Activated CD8-positive, alpha-beta memory T cell treated with anti-CD3 and anti-CD28 coated beads, Interleukin-2, amount 50 U/mL, for 1 hour (primary cell): ENCODE measurements around the gene ADGRV1.
"Not testable (repeated sequence)": the region's sequence is repeated elsewhere in the genome, so short reads cannot be mapped to it uniquely, and the experiment has no call there.

Source experiments
- DNase-seq: peaks from one replicate; pipeline ENCODE4 v3.0.0-alpha.2; 2020; ENCODE audit errors: extremely low read depth

The ADGRV1 gene

GRCh38 chr5:90549729-90550275 lies 8.8 kb upstream of the ADGRV1 start:
- no peak for DNase-seq

DNA sequence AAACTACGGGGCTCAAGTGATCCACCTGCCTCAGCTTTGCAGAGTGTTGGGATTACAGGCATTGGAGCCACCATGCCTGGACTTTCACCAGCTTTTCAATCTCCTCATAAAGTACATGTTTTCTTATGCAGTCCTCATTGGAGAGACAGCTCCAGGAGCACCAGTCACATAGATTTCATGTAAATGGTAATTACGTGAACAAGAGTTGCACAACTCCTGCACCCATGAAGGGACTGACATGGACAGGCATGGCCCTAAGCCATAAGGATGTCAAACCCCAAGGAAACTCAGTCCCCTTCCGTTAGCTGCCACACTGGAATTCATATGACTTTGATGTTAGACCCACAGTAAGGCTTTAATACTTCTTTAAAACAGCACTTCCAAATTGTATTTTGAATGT lies 7.6 kb upstream of the ADGRV1 start:
- DNase-seq: no peak

DNA sequence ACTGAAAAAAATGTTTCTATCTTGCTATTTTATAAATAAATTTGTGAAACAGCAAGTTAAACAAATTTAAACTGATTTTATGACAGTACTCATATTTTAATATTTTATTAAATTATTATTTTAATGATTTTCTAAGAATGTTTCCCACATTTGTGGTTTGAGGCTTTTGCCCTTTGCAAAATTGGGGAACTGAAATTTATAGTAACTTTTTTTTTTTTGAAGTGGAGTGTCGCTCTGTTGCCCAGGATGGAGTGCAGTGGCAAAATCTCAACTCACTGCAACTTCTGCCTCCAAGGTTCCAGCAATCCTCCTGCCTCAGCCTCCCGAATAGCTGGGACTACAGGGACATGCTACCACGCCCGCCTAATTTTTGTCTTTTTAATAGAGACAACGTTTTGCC lies 7.2 kb upstream of the ADGRV1 start:
- DNase-seq: no peak

DNA sequence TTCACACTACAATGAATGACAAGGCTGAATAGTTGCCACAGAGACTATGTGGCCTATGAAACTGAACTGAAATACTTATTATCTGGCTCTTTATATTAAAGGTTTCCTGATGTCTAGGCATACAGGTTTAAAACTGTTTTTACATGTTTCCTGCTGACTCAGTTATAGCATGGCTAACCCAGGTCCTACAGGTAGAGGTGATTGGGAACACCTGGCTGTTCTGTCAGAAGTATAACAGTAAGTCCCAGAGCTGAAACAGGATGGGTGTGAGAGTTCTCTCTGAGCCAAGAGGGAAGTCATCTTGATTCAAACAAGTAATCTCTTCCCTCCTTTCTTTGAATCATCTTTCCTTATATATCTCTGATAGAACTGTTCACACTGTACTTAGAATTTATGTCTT lies 4.9 kb upstream of the ADGRV1 start:
- DNase-seq: no peak

GRCh38 chr5:90554358-90555006 lies 4.1 kb upstream of the ADGRV1 start:
- no peak for DNase-seq

- DNase-seq: no peak
Observed at GRCh38 chr5:90555666-90556065, 2.9 kb upstream of the ADGRV1 start.

- DNase-seq: no peak
Observed at GRCh38 chr5:90557391-90557790, 1.2 kb upstream of the ADGRV1 start.

DNA sequence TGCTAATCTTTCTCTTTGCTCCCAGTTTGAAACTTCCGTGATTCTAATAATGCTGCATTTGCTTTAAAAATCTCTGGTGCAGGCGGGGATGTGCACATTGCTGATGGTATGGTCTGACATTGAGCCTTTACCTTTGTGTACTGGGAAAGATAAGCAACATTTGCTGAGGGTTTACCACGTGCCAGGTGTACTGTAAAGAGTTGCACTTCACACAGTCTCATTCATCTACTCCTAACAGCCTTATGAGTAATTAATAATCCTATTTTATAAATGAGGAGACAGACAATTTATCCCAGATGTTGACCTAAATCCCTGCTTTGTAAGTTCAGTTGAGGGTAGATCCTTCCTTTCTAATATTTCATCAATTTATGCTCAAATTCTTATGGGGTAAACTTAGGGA lies 726 bp upstream of the ADGRV1 start:
- DNase-seq: no peak

GRCh38 chr5:90560771-90561170 lies 2.2 kb downstream of the ADGRV1 start:
- DNase-seq: no peak

GRCh38 chr5:90561766-90562165 lies 3.2 kb downstream of the ADGRV1 start:
- DNase-seq: no peak

DNA sequence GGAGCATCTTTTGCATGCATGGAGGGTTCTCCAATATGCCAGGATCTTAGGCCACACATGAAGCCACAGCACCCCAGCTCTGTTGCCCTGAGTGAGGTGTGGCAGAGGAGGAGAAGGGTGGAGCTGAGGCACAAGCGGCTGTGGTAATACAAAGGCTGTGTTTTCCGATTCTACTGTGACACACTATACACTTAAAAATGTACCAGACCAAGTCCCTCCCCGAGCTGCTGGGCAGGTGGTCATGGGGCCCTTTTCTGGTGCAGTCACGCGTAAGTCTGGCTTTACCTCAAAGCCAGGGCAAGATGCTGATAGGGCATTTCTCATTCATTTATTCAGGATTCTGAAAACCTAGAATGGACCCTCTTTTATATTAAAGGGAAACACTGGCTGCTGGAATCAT lies 3.7 kb downstream of the ADGRV1 start:
- no peak for DNase-seq

- no peak for DNase-seq
Observed at GRCh38 chr5:90563108-90563507, 4.5 kb downstream of the ADGRV1 start.

DNA sequence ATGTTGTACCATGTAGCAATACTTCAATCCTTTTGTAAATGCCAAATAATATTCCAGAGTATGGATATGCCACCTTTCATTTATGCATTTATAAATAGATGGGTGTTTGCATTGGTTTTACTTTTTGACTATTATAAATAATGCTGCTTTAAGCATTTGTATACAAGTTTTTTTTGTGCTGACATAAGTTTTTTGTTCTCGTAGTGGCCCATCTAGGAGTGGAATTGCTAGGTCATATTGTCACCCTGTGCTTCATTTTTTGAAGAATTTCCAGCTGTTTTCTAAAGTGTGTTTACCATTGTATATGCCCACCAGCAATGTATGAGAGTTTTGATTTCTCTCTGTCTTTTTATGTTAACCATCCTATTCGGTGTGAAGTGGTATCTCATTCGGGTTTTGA lies 6.9 kb downstream of the ADGRV1 start:
- no peak for DNase-seq

GRCh38 chr5:90569084-90569483 lies 10.5 kb downstream of the ADGRV1 start:
- DNase-seq: no peak

DNA sequence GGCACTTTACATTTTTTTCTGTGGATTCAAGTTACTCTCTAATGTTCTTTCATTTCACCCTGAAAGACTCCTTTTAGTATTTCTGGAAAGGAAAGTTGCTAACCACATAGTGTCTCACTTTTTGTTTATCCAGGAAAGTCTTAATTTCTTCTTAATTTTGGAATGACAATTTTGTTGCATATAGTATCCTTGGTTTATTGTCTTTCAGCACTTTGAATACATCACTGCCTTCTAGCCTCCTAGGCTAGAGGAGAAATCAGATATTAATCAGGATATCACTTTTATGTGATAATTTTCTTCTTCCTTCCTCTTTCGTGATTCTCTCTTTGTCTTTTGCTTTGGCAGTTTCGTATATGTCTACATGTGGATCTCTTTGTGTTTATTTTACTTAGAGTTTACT lies 11.4 kb downstream of the ADGRV1 start:
- no peak for DNase-seq

GRCh38 chr5:90571147-90571773 lies 12.7 kb downstream of the ADGRV1 start:
- DNase-seq: no peak

DNA sequence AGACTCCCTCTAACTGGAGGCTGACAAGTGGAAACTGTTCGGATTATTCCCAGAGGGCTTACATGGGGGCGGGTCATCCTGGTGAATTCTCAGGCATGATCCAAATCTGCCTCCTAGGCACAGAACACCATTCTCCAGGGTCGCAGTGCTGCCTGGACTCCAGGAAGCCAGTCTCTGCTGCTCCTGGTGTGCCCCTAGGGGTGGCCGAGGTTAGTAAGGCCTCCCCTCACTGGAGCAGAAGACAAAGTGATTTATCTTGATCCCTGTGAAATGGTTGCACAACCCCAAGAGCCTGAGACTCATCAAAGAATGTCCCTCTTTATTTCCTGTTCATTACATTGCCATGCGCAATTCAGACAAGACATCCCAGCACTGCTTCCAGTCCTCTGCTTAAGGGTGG lies 17.1 kb downstream of the ADGRV1 start:
- no peak for DNase-seq

- not testable (repeated sequence) for DNase-seq
Observed at GRCh38 chr5:90576566-90576965, 18.0 kb downstream of the ADGRV1 start.

- not testable (repeated sequence) for DNase-seq
Observed at GRCh38 chr5:90579905-90580304, 21.3 kb downstream of the ADGRV1 start.

DNA sequence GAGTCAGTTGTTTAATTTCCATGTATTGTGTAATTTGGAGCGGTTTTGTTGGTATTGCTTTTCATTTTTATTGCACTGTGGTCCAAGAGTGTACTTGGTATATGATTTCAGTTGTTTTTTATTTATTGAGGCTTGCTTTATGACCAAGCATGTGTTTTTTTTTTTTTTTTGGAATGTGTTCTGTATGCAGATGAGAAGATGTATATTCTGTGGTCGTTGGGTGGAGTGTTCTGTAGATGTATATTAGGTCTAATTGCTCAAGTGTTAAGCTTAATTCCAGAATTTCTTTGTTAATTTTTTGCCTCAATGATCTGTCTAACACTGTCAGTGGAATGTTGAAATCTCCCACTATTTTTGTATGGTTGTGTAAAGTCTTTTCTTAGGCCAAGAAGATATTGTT lies 23.4 kb downstream of the ADGRV1 start:
- no peak for DNase-seq

- no peak for DNase-seq
Observed at GRCh38 chr5:90585337-90585986, 26.9 kb downstream of the ADGRV1 start.

DNA sequence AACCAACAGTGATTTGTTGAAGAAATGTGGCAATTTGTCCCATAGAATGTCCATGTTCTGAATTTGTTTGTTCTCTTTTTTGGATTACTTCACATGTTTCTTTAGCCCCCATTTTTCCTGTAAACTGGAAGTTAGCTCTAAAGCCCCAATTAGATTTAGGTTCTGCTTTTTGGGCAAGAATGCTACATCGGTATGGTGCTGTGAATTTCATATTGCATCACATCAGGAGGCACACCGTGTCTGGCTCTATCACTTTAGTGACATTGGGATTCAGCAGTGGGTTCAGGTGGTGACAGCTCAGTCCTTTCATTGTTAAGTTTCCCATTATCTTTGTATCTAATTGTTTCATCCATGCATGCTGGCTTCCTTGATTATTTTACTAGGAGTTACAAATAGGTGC lies 27.9 kb downstream of the ADGRV1 start:
- no peak for DNase-seq

GRCh38 chr5:90590170-90590569 lies 31.6 kb downstream of the ADGRV1 start:
- DNase-seq: no peak
